GM21381 (cell line): Measurements from ENCODE around the gene FOLR1.
"Not testable (repeated sequence)": the region's sequence is repeated elsewhere in the genome, so short reads cannot be mapped to it uniquely, and the experiment has no call there.

Experiments used
- ATAC-seq: cut with Tn5 transposase; IDR thresholded peaks from one replicate; pipeline ENCODE4 v1.9.1; 2021; ENCODE audit warnings: mild to moderate bottlenecking, moderate library complexity; ENCODE audit not compliant: unreplicated experiment

The FOLR1 gene

DNA sequence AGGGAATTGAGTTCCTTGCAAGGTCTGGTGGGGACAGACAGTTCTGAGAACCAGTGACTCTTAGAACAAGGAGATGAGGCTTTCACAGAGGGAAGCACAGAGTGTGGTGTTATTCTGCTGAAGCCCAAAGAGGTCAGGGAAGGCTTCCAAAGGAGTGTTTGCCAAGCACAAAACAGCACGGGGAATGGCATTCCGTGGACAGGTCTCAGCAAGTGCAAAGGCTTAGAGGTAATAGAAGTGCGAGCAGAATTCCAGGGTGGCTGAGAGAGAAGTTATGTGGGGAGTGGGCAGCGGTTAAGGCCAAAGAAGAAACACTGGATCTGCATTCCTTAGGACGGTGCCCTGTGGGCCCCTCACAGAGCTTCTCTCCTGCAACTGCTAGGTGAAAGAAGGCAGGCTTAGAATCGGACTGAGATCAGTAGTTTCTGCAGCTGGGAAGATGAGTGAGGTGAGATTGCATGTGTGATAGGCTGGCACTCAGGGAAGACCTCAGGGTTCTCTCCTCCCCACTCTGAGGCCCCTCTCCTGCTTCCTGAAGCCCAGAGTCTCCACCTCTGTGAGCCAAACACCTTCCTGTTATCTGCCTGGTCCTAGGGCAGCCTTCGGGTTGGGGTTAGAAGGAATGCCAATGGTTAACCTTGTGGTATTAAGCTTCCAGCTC lies 10.9 kb upstream of the FOLR1 start:
- not testable (repeated sequence) for ATAC-seq

DNA sequence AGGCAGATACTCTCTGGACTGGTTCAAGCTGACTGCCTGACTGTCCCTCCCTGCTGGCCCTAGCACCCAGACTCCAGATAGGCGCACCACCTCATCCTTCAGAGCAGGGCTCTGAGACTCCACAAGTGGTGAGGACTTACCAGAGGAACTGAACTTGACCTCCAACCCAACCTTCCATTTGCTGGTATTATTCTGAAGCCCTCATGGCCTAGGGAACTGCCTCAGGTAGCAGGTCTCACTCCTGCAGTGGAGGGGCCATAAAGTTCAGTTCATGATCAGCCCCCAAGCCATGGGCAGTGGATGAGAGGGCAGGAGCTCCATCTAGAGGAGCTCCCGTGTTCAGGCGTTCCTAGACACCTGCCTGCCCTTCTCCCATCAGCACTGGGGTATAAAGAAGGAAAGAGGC lies 10.4 kb upstream of the FOLR1 start:
- not testable (repeated sequence) for ATAC-seq

GRCh38 chr11:72188267-72188666 lies 3.7 kb upstream of the FOLR1 start:
- ATAC-seq, result no peak

DNA sequence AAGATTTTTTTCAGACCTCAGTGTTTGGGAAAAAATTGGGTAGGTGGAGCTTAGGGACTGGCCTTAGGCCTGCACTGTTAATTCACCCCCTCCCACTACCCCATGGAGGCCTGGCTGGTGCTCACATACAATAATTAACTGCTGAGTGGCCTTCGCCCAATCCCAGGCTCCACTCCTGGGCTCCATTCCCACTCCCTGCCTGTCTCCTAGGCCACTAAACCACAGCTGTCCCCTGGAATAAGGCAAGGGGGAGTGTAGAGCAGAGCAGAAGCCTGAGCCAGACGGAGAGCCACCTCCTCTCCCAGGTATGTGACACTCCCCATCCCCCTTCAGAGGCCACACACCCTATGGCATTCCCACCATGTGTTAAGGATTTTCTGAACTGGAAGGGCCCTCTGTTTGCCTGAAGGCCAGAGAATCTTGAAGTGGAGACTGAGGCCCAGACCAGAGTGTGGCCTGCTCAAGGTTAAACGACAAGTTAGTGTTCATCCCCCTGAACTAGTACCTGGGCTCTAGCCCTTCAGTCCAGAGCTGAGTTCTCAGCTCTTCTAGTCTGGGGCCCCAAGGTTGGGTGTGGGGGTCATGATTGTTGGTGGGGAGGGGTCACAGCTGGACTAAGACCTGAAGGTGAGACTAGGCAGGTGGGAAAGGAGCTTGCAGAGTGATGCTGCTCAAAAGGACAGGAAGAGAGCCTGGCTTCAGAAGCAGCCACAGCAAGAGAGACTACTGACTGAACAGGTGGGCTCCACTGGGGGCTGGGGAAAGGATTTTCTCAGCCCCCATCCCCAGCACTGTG lies 2.3 kb upstream of the FOLR1 start:
- no peak for ATAC-seq

DNA sequence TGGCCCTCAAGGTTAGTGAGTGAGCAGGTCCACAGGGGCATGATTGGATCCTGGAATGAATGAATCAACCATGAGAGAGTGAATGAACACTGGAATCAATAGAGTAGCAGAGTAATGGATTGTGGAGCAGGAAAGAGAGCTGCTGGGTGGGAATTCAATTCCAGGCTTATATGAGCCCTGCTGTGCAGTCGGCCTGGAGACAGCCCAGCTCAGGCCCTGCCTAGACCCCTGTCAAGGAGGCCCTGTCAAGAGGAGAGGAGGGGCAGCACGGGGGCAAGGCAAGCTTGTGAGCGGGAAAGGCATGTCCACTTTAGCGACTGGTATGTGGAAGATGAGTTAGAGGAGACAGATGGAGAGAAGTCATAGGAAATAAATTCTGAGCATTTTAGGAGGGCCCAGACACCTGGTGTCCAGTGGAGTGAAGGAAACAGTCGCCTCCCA lies 1.3 kb upstream of the FOLR1 start:
- ATAC-seq, result no peak

- no peak for ATAC-seq
Observed at GRCh38 chr11:72195518-72196270, 3.8 kb downstream of the FOLR1 start.

- ATAC-seq, result not testable (repeated sequence)
Observed at GRCh38 chr11:72201445-72201844, 9.5 kb downstream of the FOLR1 start.

DNA sequence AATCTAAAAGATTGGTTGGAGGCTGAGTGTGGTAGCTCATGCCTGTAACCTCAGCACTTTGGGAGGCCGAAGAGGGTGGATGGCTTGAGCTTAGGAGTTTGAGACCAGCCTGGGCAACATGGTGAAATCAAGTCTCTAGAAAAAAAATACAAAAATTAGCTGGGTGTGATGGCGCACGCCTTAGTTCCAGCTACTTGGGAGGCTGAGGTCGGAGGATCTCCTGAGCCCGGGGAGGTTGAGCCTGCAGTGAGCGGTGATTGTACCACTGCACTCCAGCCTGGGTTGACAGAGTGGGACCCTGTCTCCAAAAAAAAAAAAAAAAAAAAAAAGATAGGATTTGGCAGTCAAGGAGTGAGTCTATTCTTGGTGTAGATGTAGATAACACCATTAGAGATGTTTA lies 10.6 kb downstream of the FOLR1 start:
- ATAC-seq, result no peak

DNA sequence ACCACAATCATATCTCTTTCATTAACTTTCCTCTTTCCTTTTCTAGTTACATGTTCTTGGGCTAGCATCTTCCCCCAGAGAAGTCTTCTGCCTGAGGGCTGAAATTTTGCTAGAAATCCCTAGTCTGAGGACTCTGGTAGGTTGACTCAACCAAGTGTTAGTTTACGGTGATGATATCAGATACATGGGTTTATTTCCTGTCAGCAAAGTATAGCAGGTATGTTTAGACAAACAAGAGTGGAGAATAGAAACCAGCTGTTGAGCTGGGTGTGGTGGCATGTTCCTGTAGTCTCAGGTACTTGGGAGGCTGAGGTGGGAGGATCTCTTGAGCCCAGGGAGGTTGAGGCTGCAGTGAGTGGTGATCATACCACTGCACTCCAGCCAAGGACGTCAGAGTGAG lies 11.2 kb downstream of the FOLR1 start:
- ATAC-seq, result no peak

DNA sequence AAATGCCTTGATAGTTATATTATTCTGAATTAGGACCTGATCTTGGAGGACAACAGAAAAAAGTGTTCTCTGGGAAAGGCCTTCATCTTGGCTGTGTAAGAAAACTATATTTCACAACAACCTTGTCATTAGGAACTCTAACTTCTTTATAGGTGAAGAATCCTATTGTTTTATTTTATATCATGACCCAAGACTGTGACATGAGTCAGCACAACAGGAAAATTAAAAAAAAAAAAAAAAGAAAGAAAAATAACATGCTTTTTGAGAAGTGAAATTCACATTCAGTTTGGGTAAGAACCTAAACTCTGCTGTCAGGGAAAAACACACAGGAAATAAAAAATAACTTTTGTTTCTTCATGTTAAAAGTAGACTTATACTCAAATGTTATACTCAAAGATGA lies 12.9 kb downstream of the FOLR1 start:
- no peak for ATAC-seq

GRCh38 chr11:72206794-72207193 lies 14.9 kb downstream of the FOLR1 start:
- ATAC-seq, result not testable (repeated sequence)

DNA sequence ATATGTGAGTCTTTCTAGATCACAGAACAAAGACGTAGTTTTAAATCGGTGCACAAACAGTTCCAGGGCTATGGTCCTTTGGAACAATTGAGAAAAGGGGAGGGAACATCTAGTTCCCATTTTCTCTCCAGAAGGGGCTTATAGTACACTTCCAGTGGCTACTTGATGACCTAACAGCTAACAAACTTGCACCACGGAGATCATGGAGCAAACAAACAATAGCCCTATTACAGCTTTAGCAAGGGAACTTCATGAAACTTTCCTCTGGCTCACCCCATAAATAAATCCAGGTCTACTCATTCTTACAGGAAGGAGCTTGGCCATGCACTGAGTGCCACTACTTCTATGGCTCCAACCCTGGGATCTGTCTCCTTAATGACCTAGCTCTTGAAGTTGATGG lies 16.3 kb downstream of the FOLR1 start:
- no peak for ATAC-seq

DNA sequence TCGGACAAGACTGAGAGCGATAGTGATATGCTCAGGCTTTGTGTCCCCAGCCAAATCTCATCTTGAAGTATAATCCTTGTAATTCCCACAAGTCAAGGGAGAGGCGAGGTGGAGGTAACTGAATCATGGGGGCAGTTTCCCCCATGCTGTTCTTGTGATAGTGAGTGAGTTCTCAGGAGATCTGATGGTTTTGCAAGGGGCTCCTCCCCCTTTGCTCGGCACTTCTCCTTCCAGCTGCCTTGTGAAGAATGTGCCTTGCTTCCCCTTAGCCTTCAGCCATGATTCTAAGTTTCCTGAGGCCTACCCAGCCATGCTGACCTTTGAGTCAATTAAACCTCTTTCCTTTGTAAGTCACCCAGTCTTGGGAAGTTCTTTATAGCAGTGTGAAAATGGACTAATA lies 17.2 kb downstream of the FOLR1 start:
- no peak for ATAC-seq

GRCh38 chr11:72216638-72217037 lies 24.7 kb downstream of the FOLR1 start, which contains the start of gene FOLR2:
Gene FOLR2, plus strand, starts transcription at chr11:72216794. Its CDS starts 1,791 bp downstream, at chr11:72218585.
- no peak for ATAC-seq

DNA sequence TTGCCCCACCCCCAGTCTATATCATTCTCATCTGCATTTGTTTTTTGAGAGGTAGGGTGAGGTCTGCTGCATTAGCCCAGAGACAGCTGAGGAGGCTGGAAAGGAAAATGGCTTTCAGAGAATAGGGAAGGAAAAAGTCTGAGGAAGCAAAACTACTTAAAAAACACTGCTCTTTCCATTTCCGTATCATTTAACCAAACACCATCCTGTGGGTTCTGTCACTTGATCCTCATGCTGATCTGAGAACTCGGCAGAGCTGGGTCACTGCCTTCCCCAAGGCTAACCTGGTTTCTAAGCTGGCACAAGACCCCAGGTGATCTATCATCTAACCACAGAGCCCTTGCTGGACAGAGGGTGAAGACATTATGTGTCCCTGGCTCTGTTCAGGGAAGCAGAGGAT lies 25.9 kb downstream of the FOLR1 start:
- ATAC-seq, result no peak

DNA sequence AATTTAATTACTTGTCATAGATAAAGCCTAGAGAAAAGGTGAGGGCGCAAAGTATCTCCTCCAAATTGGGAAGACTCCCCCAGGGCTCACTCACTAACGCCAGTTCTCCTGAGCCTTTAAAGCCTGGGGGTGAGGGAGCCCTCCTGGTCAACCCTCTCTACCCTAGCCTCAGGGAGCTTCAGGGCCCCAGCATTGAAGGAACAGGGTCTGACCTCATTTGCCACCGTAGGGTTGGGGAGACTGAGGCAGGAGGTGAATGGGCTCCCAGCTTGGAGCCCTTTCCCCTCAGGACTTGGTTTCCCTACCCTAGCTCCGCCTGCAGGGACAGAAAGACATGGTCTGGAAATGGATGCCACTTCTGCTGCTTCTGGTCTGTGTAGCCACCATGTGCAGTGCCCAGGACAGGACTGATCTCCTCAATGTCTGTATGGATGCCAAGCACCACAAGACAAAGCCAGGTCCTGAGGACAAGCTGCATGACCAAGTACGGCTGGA lies 26.4 kb downstream of the FOLR1 start:
- no peak for ATAC-seq

DNA sequence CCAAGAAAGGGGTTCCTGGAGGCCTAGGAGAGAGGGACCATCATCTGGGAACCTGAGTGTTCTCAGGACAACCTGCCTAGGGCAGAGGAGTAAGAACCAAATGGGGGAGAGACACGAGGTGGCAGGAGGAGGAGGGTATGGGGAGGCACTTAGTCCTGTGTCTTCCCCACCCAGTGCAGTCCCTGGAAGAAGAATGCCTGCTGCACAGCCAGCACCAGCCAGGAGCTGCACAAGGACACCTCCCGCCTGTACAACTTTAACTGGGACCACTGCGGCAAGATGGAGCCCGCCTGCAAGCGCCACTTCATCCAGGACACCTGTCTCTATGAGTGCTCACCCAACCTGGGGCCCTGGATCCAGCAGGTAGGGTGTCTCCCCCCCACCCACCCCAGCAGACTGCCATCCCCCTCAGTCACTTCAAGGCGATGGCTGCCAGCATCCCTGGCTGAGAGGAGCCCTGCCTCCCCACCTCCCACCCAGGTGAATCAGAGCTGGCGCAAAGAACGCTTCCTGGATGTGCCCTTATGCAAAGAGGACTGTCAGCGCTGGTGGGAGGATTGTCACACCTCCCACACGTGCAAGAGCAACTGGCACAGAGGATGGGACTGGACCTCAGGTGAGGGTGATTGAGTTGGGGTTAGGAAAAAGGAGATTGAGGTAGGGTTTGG lies 28.9 kb downstream of the FOLR1 start:
- no peak for ATAC-seq

GRCh38 chr11:72221386-72222075 lies 29.6 kb downstream of the FOLR1 start:
- no peak for ATAC-seq

- ATAC-seq, result no peak
Observed at GRCh38 chr11:72222106-72222891, 30.4 kb downstream of the FOLR1 start.
